Spleen (tissue), 11 donors: ENCODE results near the gene UNC119B. TPM values are rescaled to one million over a fixed set of nuclear protein-coding genes. Genes with fewer than 3 reads are reported as not detected.

Source experiments
- DNase-seq: peaks from one replicate; pipeline ENCODE4 v3.0.0-alpha.2; 2020
- H3K27ac ChIP-seq, 8 donors: fragments of 200-600 bp; sonication (generic) in 7 of 8; 1 replicate in 4 of 8; 2 replicates in 4 of 8; pipeline versions ENCODE4 v1.5.0 to v1.8.0; 2016 to 2021; ENCODE audit warnings: inconsistent platforms in 4 of 8, mild to moderate bottlenecking in 4 of 8, moderate library complexity in 1 of 8
- H3K27me3 ChIP-seq, 7 donors: fragments of 200-600 bp; sonication (generic) in 6 of 7; replicated peaks in 1 of 7; 1 replicate in 4 of 7; 2 replicates in 3 of 7; pipeline versions ENCODE4 v1.5.0 to v1.8.0; 2016 to 2021; ENCODE audit warnings: inconsistent platforms in 3 of 7, mild to moderate bottlenecking in 1 of 7
- H3K36me3 ChIP-seq, 6 donors: fragments of 200-600 bp; sonication (generic) in 5 of 6; 1 replicate in 4 of 6; 2 replicates in 2 of 6; pipeline versions ENCODE4 v1.5.0 to v1.8.0; 2016 to 2021; ENCODE audit warnings: inconsistent platforms in 2 of 6
- H3K4me1 ChIP-seq, 6 donors: fragments of 200-600 bp; sonication (generic) in 5 of 6; 1 replicate in 3 of 6; 2 replicates in 3 of 6; pipeline versions ENCODE4 v1.5.0 to v1.8.0; 2016 to 2021; ENCODE audit warnings: inconsistent platforms in 3 of 6
- H3K4me3 ChIP-seq, 8 donors: fragments of 200-600 bp; sonication (generic) in 7 of 8; 1 replicate in 4 of 8; 2 replicates in 4 of 8; pipeline versions ENCODE4 v1.5.0 to v1.8.0; 2016 to 2021; ENCODE audit warnings: inconsistent platforms in 4 of 8, mild to moderate bottlenecking in 4 of 8, moderate library complexity in 2 of 8
- H3K9me3 ChIP-seq, 8 donors: fragments of 200-600 bp; sonication (generic) in 7 of 8; 1 replicate in 4 of 8; 2 replicates in 4 of 8; pipeline versions ENCODE4 v1.5.0 to v1.8.0; 2016 to 2021; ENCODE audit warnings: inconsistent platforms in 4 of 8
- CTCF ChIP-seq, 11 experiments: fragments of 200-600 bp in 7 of 11; fragments of 450-650 bp in 4 of 11; sonication (generic) in 4 of 11; IDR thresholded peaks in 8 of 11; conservative IDR thresholded peaks in 3 of 11; 1 replicate in 7 of 11; 2 replicates in 4 of 11; pipeline versions ENCODE4 v1.4.0 to v1.8.0; 2016 to 2021; ENCODE audit warnings: antibody characterized with exemption in 11 of 11, inconsistent platforms in 4 of 11, mild to moderate bottlenecking in 1 of 11
- POLR2A ChIP-seq, 3 donors: fragments of 450-650 bp; IDR thresholded peaks; one replicate each; pipeline ENCODE4 v1.5.1; 2017; ENCODE audit warnings: antibody characterized with exemption in 3 of 3, mild to moderate bottlenecking in 1 of 3
- POLR2AphosphoS5 ChIP-seq, 3 donors: sonication (generic); formaldehyde crosslinking; IDR thresholded peaks; one replicate each; pipeline ENCODE4 v1.5.1; 2017; ENCODE audit warnings: antibody characterized with exemption in 3 of 3
- WGBS, 5 donors: extraction: QIAGEN DNeasy Blood & Tissue Kit in 3 of 5; methylation state at CpG; one replicate each; pipeline versions ENCODE4 v1.1.5 to v1.1.7; 2013 to 2018; 5-methylcytosine and 5-hydroxymethylcytosine counted together
- intact Hi-C: fragments of 100-400 bp; cut with DNase I; formaldehyde crosslinking; loops from one replicate; pipeline ENCODE4 v1.15.0; 2023; ENCODE audit warnings: low total_unique reads
- polyA plus RNA-seq, 3 donors: library from polyadenylated mRNA; stranded (reverse); fragments of 200-250 nt; gene quantifications; one replicate each; pipeline ENCODE4 v1.2.1, GENCODE V29; 2013
- total RNA-seq, 7 donors: library from RNA; depleted of rRNA in 3 of 7; stranded (reverse); fragments of >200 nt in 3 of 7; fragmentation: NEBNext Ultra II Directional in 4 of 7; extraction: Animal tissue kit (Norgen Biotek cat#: 25700) in 4 of 7; gene quantifications; one replicate each; pipeline versions ENCODE4 v1.1.0 to v1.2.1, GENCODE V29; 2016 to 2021
- donor health status: healthy with polysubstance abuse.
- donor health status: DM: no; HTN: no; CAD: no; lungs with moderate emphysema.
- donor health status: DM: no; HTN: no; CAD: no.
- donor health status: Bipolar disorder and iron deficiency.
- donor health status: healthy.
- donor health status: DM: no; HTN: no; CAD: no.
- donor health status: DM: yes; HTN: yes; CAD: no.

Gene UNC119B
- total and polyA plus RNA-seq, 10 donors: 5.5 to 32.2 (median 20.0) TPM

GRCh38 chr12:120689397-120690082 lies 20.7 kb upstream of the UNC119B start:
- peak overlapping the region in 5 of 8 donors; percentile 81 to 97 (median 91) for H3K4me3 ChIP-seq
- DNase-seq: no peak
- no peaks in the 10 kb centered on the region for H3K9me3 ChIP-seq
- TF ChIP-seq POLR2A (IDR thresholded peaks at IDR 0.05) (no peak), POLR2AphosphoS5 (IDR thresholded peaks at IDR 0.05) (no peak), CTCF (IDR thresholded peaks at IDR 0.05 in 8 of 11, conservative IDR thresholded peaks at IDR 0.05 in 3 of 11) (no peak)
- H3K27me3 ChIP-seq: no peaks in the 10 kb centered on the region
- WGBS, 5 donors: 64 to 85% (median 68%) methylated on average over 6 of the region's 6 CpGs
- H3K27ac ChIP-seq: peak overlapping the region in 3 of 8 donors; percentile 93 to 96 (median 93)
- H3K36me3 ChIP-seq: peaks cover 1 to 19% (median 11%) of the 10 kb centered on the region in 6 donors
- intact Hi-C loops: no loop called here
- peaks cover 40 to 89% (median 66%) of the 10 kb centered on the region in 6 donors for H3K4me1 ChIP-seq

- H3K27me3 ChIP-seq: no peaks in the 10 kb centered on the region
- TF ChIP-seq POLR2AphosphoS5 (IDR thresholded peaks at IDR 0.05): no peak
- no peak for TF ChIP-seq POLR2A (IDR thresholded peaks at IDR 0.05)
- no peak for TF ChIP-seq CTCF (IDR thresholded peaks at IDR 0.05 in 8 of 11, conservative IDR thresholded peaks at IDR 0.05 in 3 of 11)
- H3K36me3 ChIP-seq: peaks cover 6 to 24% (median 16%) of the 10 kb centered on the region in 6 donors
- intact Hi-C loops: no loop called here
- peaks cover 40 to 89% (median 61%) of the 10 kb centered on the region in 6 donors for H3K4me1 ChIP-seq
- H3K4me3 ChIP-seq: peak overlapping the region in 1 of 8 donors; percentile 97
- DNase-seq: no peak
- no peaks in the 10 kb centered on the region for H3K9me3 ChIP-seq
- H3K27ac ChIP-seq: no peak overlapping the region
- 84 to 97% (median 89%) methylated on average over 2 of the region's 2 CpGs for WGBS, 5 donors
Observed at GRCh38 chr12:120690083-120690450, 20.2 kb upstream of the UNC119B start.

- 60 to 88% (median 72%) methylated on average over 3 of the region's 3 CpGs for WGBS, 5 donors
- no peak for TF ChIP-seq POLR2AphosphoS5 (IDR thresholded peaks at IDR 0.05)
- TF ChIP-seq CTCF (IDR thresholded peaks at IDR 0.05 in 8 of 11, conservative IDR thresholded peaks at IDR 0.05 in 3 of 11): no peak
- TF ChIP-seq POLR2A (IDR thresholded peaks at IDR 0.05): no peak
- no peak overlapping the region for H3K4me3 ChIP-seq
- H3K4me1 ChIP-seq: peaks cover 34 to 81% (median 51%) of the 10 kb centered on the region in 6 donors
- DNase-seq: no peak
- intact Hi-C loops: no loop called here
- peaks cover 12 to 34% (median 25%) of the 10 kb centered on the region in 6 donors for H3K36me3 ChIP-seq
- no peaks in the 10 kb centered on the region for H3K9me3 ChIP-seq
- H3K27ac ChIP-seq: peak overlapping the region in 3 of 8 donors; percentile 1 to 12 (median 7)
- H3K27me3 ChIP-seq: no peaks in the 10 kb centered on the region
Observed at GRCh38 chr12:120690978-120691377, 19.3 kb upstream of the UNC119B start.

GRCh38 chr12:120692524-120693033 lies 17.7 kb upstream of the UNC119B start:
- 84 to 93% (median 91%) methylated on average over 11 of the region's 11 CpGs for WGBS, 5 donors
- H3K4me3 ChIP-seq: no peak overlapping the region
- peaks cover 32 to 74% (median 49%) of the 10 kb centered on the region in 6 donors for H3K4me1 ChIP-seq
- intact Hi-C loops: no loop called here
- H3K27me3 ChIP-seq: no peaks in the 10 kb centered on the region
- no peak for TF ChIP-seq POLR2AphosphoS5 (IDR thresholded peaks at IDR 0.05)
- TF ChIP-seq POLR2A (IDR thresholded peaks at IDR 0.05): no peak
- no peak for TF ChIP-seq CTCF (IDR thresholded peaks at IDR 0.05 in 8 of 11, conservative IDR thresholded peaks at IDR 0.05 in 3 of 11)
- no peak overlapping the region for H3K27ac ChIP-seq
- DNase-seq: no peak
- H3K36me3 ChIP-seq: peaks cover 12 to 50% (median 41%) of the 10 kb centered on the region in 6 donors
- H3K9me3 ChIP-seq: no peaks in the 10 kb centered on the region
